Fibroblast of pulmonary artery (primary cell): ENCODE data around the gene LRRC4B.

Source experiments
- DNase-seq: peaks from one replicate; pipeline ENCODE4 v3.0.0-alpha.2; 2010; ENCODE audit warnings: low read depth
- H3K4me3 ChIP-seq: replicated peaks from 2 replicates; pipeline ENCODE4 v1.5.1; 2011; ENCODE audit warnings: low read depth, mild to moderate bottlenecking, control low read depth, low read length, moderate library complexity
- TF ChIP-seq, protein P1 (sequence below): IDR thresholded peaks from 2 replicates; pipeline ENCODE4 v1.5.1; 2011; ENCODE audit warnings: mild to moderate bottlenecking, control low read depth, low read length, inconsistent platforms; ENCODE audit errors: missing control alignments

Gene LRRC4B

DNA sequence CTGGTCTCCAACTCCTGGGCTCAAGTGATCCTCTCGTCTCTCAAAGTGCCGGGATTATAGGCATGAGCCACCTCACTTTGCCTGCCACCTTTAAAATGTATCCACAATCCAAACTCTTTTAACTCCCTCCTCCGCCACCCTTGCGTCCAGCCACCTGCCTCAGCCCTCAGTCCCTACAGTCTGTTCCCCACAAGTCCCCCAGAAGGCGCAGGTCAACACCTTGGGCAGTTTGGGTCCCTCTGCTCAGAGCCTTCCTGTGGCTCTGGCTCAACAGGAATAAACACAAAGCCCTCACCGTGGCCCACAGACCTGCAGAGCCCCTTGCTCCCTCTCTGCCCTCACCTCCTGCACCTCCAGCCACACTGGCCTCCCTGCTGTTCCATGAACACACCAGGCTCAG is 99.4 kb downstream of the LRRC4B start:
- H3K4me3 ChIP-seq: no peak overlapping the region
- DNase-seq: no peak
- TF ChIP-seq, protein P1, sequence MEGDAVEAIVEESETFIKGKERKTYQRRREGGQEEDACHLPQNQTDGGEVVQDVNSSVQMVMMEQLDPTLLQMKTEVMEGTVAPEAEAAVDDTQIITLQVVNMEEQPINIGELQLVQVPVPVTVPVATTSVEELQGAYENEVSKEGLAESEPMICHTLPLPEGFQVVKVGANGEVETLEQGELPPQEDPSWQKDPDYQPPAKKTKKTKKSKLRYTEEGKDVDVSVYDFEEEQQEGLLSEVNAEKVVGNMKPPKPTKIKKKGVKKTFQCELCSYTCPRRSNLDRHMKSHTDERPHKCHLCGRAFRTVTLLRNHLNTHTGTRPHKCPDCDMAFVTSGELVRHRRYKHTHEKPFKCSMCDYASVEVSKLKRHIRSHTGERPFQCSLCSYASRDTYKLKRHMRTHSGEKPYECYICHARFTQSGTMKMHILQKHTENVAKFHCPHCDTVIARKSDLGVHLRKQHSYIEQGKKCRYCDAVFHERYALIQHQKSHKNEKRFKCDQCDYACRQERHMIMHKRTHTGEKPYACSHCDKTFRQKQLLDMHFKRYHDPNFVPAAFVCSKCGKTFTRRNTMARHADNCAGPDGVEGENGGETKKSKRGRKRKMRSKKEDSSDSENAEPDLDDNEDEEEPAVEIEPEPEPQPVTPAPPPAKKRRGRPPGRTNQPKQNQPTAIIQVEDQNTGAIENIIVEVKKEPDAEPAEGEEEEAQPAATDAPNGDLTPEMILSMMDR: no peak

DNA sequence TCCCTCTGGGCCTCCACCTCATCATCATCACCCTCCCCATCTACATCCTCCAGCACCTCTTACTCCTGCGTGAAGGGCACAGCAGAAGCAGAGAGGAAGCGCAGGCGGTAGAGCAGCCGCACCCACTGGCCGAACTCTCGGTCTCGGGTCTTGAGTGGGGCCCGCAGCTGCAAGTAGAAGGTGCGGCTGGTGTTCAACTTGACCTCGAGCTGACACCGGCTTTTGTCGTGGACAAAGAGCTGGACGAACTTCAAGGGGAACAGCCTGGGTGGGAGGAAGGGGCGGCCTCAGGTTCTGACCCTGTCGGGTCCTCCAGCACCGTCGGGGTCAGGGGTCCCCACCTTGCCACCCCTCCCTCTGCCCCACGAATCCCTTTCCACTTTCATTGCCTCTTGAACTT is 100.7 kb downstream of the LRRC4B start:
- TF ChIP-seq, protein P1: no peak

More for the DNA sequence above, 100.7 kb downstream of the LRRC4B start:
- no peak for DNase-seq
- no peak overlapping the region for H3K4me3 ChIP-seq
